Measurements from ENCODE around the gene KCNQ4.

- TF ChIP-seq CTCF (conservative IDR thresholded peaks at IDR 0.05; ENCODE audit: low read depth, low read length) (no peak), RCOR1 (IDR thresholded peaks at IDR 0.05; ENCODE audit: insufficient replicate concordance, low read length) (no peak), RAD21 (IDR thresholded peaks at IDR 0.05; ENCODE audit: low read length) (no peak), MAZ (IDR thresholded peaks at IDR 0.05; ENCODE audit: borderline replicate concordance, low read depth, low read length) (no peak), POLR2A (IDR thresholded peaks at IDR 0.05; ENCODE audit: low read depth, low read length) (no peak), USF2 (IDR thresholded peaks at IDR 0.05; ENCODE audit: low read depth, low read length) (no peak)
These were observed 6.2 kb upstream of the KCNQ4 start for GRCh38 chr1:40777224-40777970.

Data from IMR-90 (cell line).